Rectal smooth muscle tissue (tissue), 1 donor: ENCODE data around the gene HNRNPUL1.

Experiments
- H3K27ac ChIP-seq: one replicate; pipeline ENCODE4 v1.7.0; 2013; ENCODE audit warnings: low read depth, low read length, inconsistent platforms
- H3K27me3 ChIP-seq: one replicate; pipeline ENCODE4 v1.7.0; 2013; ENCODE audit warnings: low read length; ENCODE audit not compliant: control insufficient read depth, insufficient read depth
- H3K36me3 ChIP-seq: one replicate; pipeline ENCODE4 v1.7.0; 2013; ENCODE audit warnings: low read length; ENCODE audit not compliant: control insufficient read depth, insufficient read depth
- H3K4me1 ChIP-seq: one replicate; pipeline ENCODE4 v1.7.0; 2013; ENCODE audit warnings: low read length; ENCODE audit not compliant: control insufficient read depth, insufficient read depth
- H3K4me3 ChIP-seq: one replicate; pipeline ENCODE4 v1.7.0; 2013; ENCODE audit warnings: low read length
- H3K9ac ChIP-seq: one replicate; pipeline ENCODE4 v1.7.0; 2013; ENCODE audit warnings: low read length

Gene HNRNPUL1

GRCh38 chr19:41296433-41296871 is 32.3 kb downstream of the HNRNPUL1 start:
- no peak overlapping the region for H3K4me3 ChIP-seq
- H3K36me3 ChIP-seq: peaks cover 48% of the 10 kb centered on the region
- no peaks in the 10 kb centered on the region for H3K27me3 ChIP-seq
- H3K9ac ChIP-seq: no peak overlapping the region
- no peak overlapping the region for H3K27ac ChIP-seq
- H3K4me1 ChIP-seq: peaks cover 36% of the 10 kb centered on the region

- H3K4me3 ChIP-seq: no peak overlapping the region
- H3K4me1 ChIP-seq: peaks cover 36% of the 10 kb centered on the region
- H3K9ac ChIP-seq: no peak overlapping the region
- H3K36me3 ChIP-seq: peaks cover 39% of the 10 kb centered on the region
- peak overlapping the region; percentile 70 for H3K27ac ChIP-seq
- no peaks in the 10 kb centered on the region for H3K27me3 ChIP-seq
These were observed 33.6 kb downstream of the HNRNPUL1 start for GRCh38 chr19:41297628-41298347.

- peak overlapping the region; percentile 83 for H3K27ac ChIP-seq
- H3K4me1 ChIP-seq: peaks cover 36% of the 10 kb centered on the region
- no peak overlapping the region for H3K4me3 ChIP-seq
- no peak overlapping the region for H3K9ac ChIP-seq
- peaks cover 41% of the 10 kb centered on the region for H3K36me3 ChIP-seq
- H3K27me3 ChIP-seq: no peaks in the 10 kb centered on the region
These were observed 34.3 kb downstream of the HNRNPUL1 start for GRCh38 chr19:41298348-41298964.

DNA sequence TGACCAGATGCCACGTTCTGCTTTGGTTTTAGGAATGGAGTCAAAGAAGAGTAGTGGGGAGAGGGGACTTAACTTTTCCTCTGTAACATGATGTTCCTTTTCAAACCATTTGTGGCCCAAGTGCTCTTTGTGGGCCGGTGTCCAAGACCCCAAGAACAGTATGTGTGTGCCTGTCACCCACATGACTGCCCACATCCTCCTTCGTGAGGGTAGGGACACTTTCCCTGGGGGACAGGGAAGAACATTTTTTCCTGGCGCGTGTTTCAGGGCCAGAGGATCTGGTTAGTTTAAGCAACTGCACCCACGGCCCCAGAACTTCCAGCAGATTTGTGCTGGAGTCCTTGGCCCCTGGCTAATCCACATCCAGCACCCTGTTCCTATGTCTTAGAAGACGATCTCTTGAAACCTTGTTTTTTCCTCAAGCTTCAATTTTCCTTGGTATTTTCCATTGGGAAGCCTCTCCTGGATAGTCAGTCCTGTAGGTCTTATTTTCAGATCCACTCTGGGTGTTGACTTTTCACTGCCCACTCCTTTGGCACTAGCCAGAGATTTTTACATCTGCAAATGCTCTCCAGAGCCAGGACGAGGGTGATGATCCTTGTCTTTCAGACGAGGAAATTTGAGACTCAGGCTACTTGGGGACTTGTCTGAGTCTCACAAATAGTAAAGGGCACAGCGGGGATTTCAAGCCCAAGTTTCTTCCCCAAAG is 35.0 kb downstream of the HNRNPUL1 start:
- Histone ChIP-seq H3K9ac (no peak overlapping the region), H3K4me3 (no peak overlapping the region), H3K4me1 (peaks cover 36% of the 10 kb centered on the region), H3K36me3 (peaks cover 41% of the 10 kb centered on the region), H3K27ac (peak overlapping the region; percentile 83), H3K27me3 (no peaks in the 10 kb centered on the region)

DNA sequence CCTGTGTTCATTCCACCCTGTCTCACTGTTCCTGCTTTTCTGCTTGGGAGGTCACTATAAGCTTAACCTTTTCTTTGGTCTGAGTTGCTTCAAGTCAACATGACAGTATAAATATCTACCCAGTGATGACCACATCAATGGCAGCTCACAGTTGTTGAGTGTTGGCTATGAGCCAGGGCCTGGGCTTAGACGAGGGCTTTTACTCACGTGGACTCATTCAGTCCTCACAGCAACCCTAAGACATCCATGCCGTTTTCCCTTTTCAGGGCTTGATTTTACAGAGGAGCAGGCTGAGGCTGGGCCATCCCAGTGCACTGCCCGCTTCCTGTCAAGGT is 35.5 kb downstream of the HNRNPUL1 start:
- Histone ChIP-seq H3K36me3 (peaks cover 41% of the 10 kb centered on the region), H3K4me3 (no peak overlapping the region), H3K9ac (no peak overlapping the region), H3K27me3 (no peaks in the 10 kb centered on the region), H3K27ac (peak overlapping the region; percentile 83), H3K4me1 (peaks cover 36% of the 10 kb centered on the region)

DNA sequence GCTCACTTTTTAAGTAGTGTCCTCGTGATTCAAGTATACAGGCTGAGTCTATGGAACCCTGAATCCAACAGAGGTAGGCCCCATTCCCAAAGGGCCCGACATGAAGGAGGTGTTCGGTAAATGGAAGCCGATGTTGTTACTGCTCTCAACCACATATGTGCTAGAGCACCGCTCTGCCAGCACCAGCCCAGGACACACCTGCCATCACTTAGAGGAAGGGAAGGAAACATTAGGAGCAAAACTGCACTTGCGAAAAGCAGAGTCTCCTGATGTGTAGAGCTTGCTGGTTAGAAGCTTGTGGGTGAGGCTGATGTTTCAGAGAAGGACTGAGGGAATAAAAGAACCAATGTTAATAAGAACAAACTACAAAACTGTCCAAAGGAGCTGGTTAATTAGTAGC is 36.4 kb downstream of the HNRNPUL1 start:
- no peaks in the 10 kb centered on the region for H3K27me3 ChIP-seq
- H3K9ac ChIP-seq: no peak overlapping the region
- peak overlapping the region; percentile 83 for H3K27ac ChIP-seq
- no peak overlapping the region for H3K4me3 ChIP-seq
- peaks cover 41% of the 10 kb centered on the region for H3K36me3 ChIP-seq
- H3K4me1 ChIP-seq: peaks cover 36% of the 10 kb centered on the region

- H3K27me3 ChIP-seq: no peaks in the 10 kb centered on the region
- H3K27ac ChIP-seq: no peak overlapping the region
- H3K4me1 ChIP-seq: peaks cover 26% of the 10 kb centered on the region
- H3K4me3 ChIP-seq: no peak overlapping the region
- H3K9ac ChIP-seq: no peak overlapping the region
- peaks cover 44% of the 10 kb centered on the region for H3K36me3 ChIP-seq
These were observed 38.6 kb downstream of the HNRNPUL1 start for GRCh38 chr19:41302624-41303351.

DNA sequence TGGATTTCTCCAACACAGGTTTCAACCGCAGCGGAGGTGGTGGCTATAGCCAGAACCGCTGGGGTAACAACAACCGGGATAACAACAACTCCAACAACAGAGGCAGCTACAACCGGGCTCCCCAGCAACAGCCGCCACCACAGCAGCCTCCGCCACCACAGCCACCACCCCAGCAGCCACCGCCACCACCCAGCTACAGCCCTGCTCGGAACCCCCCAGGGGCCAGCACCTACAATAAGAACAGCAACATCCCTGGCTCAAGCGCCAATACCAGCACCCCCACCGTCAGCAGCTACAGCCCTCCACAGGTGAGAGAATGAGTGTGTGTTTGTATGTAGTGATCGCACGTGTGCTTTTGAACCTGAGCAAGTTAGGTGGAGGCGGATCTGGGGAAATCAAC is 39.8 kb downstream of the HNRNPUL1 start:
- Histone ChIP-seq H3K36me3 (peaks cover 44% of the 10 kb centered on the region), H3K27ac (no peak overlapping the region), H3K27me3 (no peaks in the 10 kb centered on the region), H3K4me3 (no peak overlapping the region), H3K4me1 (peaks cover 22% of the 10 kb centered on the region), H3K9ac (no peak overlapping the region)

DNA sequence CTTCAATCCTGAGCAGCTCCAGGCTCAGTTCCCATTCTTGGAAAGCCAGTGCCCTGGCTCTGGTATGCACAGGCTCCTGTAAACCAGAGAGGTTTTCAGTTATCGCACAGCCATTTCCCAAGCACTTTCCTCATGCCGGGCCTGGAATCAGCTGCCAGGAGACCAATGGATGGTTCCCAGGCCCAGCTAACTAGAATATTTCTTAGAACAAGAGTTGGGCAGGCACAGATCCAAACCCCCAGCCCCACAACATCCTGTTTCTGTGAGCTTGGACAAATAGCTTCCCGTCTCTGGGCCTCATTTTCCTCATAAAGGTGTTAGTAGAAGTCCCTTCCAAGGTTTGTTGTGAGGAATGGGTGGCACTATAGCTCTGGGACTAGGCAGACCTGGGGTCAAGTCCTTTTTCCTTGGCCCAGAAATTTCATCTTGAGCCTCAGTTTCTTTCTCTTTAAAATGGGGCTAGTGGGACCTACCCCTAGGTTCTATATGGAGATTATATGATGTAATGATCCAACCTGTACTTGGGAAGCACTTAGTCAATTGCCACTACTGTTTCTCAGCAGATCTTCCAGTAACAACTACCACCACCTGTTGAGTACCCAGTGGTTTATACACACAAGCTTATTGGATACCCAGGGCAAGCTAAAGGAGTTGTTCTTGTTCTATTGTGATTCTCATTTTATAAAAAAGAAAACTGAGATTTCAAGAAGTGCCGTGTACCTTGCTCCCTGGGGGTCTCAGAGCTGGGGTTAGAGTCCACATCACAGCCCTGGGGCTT is 40.7 kb downstream of the HNRNPUL1 start:
- H3K4me3 ChIP-seq: no peak overlapping the region
- H3K36me3 ChIP-seq: peaks cover 44% of the 10 kb centered on the region
- H3K27ac ChIP-seq: no peak overlapping the region
- H3K9ac ChIP-seq: no peak overlapping the region
- H3K27me3 ChIP-seq: no peaks in the 10 kb centered on the region
- peaks cover 15% of the 10 kb centered on the region for H3K4me1 ChIP-seq

- no peak overlapping the region for H3K9ac ChIP-seq
- no peak overlapping the region for H3K27ac ChIP-seq
- peaks cover 40% of the 10 kb centered on the region for H3K36me3 ChIP-seq
- H3K4me1 ChIP-seq: peaks cover 15% of the 10 kb centered on the region
- no peaks in the 10 kb centered on the region for H3K27me3 ChIP-seq
- no peak overlapping the region for H3K4me3 ChIP-seq
These were observed 42.0 kb downstream of the HNRNPUL1 start for GRCh38 chr19:41305927-41306793.
